RWPE2 (cell line): ENCODE results near the gene TAF15.

Experiments used
- ATAC-seq: fragments of 200-7000 bp; cut with Tn5 transposase; 3 replicates; pipeline ENCODE4 v1.9.1; 2021; ENCODE audit warnings: low read depth
- DNase-seq: peaks from one replicate; pipeline ENCODE4 v3.0.0-alpha.2; 2020; ENCODE audit warnings: low spot score
- H3K27ac ChIP-seq: fragments of 450-650 bp; 2 replicates; pipeline ENCODE4 v1.5.1; 2017; ENCODE audit warnings: mild to moderate bottlenecking; ENCODE audit not compliant: poor library complexity, severe bottlenecking
- H3K27me3 ChIP-seq: fragments of 250-450 bp; sonication (Bioruptor Pico); 2 replicates; pipeline ENCODE4 v1.5.1; 2021; ENCODE audit warnings: mild to moderate bottlenecking, moderate library complexity; ENCODE audit not compliant: insufficient read depth, poor library complexity, severe bottlenecking
- H3K36me3 ChIP-seq: fragments of 250-450 bp; sonication (Bioruptor Pico); 2 replicates; pipeline ENCODE4 v1.5.1; 2020; ENCODE audit warnings: low read depth, mild to moderate bottlenecking, moderate library complexity
- H3K4me1 ChIP-seq: fragments of 250-450 bp; sonication (Bioruptor Pico); 2 replicates; pipeline ENCODE4 v1.5.1; 2021; ENCODE audit warnings: mild to moderate bottlenecking, moderate library complexity; ENCODE audit not compliant: insufficient read depth, poor library complexity, severe bottlenecking
- H3K4me3 ChIP-seq: fragments of 250-450 bp; sonication (Bioruptor Pico); 2 replicates; pipeline ENCODE4 v1.5.1; 2021; ENCODE audit warnings: mild to moderate bottlenecking, moderate library complexity; ENCODE audit not compliant: severe bottlenecking
- H3K9me3 ChIP-seq: fragments of 250-450 bp; sonication (Bioruptor Pico); 2 replicates; pipeline ENCODE4 v1.5.1; 2021; ENCODE audit warnings: mild to moderate bottlenecking, moderate library complexity; ENCODE audit not compliant: severe bottlenecking
- TF ChIP-seq, protein P1 (sequence below): fragments of 450-650 bp; IDR thresholded peaks from one replicate; pipeline ENCODE4 v1.5.1; 2017; ENCODE audit warnings: mild to moderate bottlenecking, moderate library complexity; ENCODE audit not compliant: poor library complexity, severe bottlenecking

Gene TAF15

GRCh38 chr17:35773679-35774425 lies 35.4 kb upstream of the TAF15 start:
- H3K4me3 ChIP-seq, result no peak overlapping the region
- DNase-seq (no peak), ATAC-seq (no peak)
- H3K9me3 ChIP-seq, result no peaks in the 10 kb centered on the region
- no peaks in the 10 kb centered on the region for H3K27me3 ChIP-seq
- peaks cover 15% of the 10 kb centered on the region for H3K36me3 ChIP-seq
- H3K4me1 ChIP-seq, result peaks cover 22% of the 10 kb centered on the region
- H3K27ac ChIP-seq, result no peak overlapping the region
- TF ChIP-seq, protein P1, sequence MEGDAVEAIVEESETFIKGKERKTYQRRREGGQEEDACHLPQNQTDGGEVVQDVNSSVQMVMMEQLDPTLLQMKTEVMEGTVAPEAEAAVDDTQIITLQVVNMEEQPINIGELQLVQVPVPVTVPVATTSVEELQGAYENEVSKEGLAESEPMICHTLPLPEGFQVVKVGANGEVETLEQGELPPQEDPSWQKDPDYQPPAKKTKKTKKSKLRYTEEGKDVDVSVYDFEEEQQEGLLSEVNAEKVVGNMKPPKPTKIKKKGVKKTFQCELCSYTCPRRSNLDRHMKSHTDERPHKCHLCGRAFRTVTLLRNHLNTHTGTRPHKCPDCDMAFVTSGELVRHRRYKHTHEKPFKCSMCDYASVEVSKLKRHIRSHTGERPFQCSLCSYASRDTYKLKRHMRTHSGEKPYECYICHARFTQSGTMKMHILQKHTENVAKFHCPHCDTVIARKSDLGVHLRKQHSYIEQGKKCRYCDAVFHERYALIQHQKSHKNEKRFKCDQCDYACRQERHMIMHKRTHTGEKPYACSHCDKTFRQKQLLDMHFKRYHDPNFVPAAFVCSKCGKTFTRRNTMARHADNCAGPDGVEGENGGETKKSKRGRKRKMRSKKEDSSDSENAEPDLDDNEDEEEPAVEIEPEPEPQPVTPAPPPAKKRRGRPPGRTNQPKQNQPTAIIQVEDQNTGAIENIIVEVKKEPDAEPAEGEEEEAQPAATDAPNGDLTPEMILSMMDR, result no peak

DNA sequence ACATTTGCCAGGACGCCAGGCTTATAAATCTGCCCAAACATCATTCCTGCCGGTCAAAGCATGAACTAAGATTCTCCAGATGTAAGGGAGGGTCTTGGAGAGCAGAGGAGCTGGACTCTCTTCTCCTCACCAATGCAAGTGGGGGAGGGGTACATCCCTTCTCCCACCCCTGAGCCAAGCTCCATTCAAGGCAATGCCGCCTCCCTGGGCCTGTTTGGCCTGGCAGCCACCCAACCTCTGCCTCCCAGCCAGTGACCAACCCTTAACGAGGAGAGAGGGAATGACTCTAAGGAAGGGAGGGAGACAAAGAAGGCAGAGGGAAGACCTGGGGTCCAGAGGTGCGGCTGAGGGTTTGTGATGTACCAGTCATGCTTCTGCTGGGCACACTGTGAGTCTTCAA lies 34.8 kb upstream of the TAF15 start:
- H3K27me3 ChIP-seq, result no peaks in the 10 kb centered on the region
- H3K36me3 ChIP-seq, result peaks cover 15% of the 10 kb centered on the region
- no peak overlapping the region for H3K4me3 ChIP-seq
- H3K9me3 ChIP-seq, result no peaks in the 10 kb centered on the region
- ATAC-seq (peak; percentile 24; the same call in 1 of the 3 replicates), DNase-seq (no peak)
- H3K4me1 ChIP-seq, result peaks cover 28% of the 10 kb centered on the region
- TF ChIP-seq, protein P1, result no peak
- H3K27ac ChIP-seq, result no peak overlapping the region

GRCh38 chr17:35775039-35775438 lies 34.2 kb upstream of the TAF15 start:
- TF ChIP-seq, protein P1, result no peak
- DNase-seq, result no peak
- no peak overlapping the region for H3K27ac ChIP-seq
- peaks cover 15% of the 10 kb centered on the region for H3K36me3 ChIP-seq
- no peaks in the 10 kb centered on the region for H3K9me3 ChIP-seq
- H3K27me3 ChIP-seq, result no peaks in the 10 kb centered on the region
- no peak for ATAC-seq
- H3K4me3 ChIP-seq, result no peak overlapping the region
- peaks cover 28% of the 10 kb centered on the region for H3K4me1 ChIP-seq

DNA sequence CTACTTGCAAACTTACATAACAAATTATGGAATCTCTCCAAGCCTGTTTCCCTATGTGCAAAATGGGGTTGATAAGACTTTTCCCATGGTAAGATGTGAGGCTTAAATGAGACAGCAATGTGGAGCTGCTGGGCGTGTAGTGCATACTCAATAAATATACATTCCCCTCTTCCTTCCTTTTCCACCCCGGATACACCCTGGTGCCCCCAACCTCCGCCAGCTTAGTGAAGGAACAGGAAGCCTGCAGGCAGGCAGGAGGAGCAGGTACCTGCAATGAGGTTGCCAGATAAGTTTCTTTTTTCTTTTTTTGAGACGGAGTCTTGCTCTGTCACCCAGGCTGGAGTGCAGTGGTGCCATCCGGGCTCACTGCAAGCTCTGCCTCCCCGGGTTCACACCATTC lies 33.7 kb upstream of the TAF15 start:
- TF ChIP-seq, protein P1, result no peak
- peaks cover 28% of the 10 kb centered on the region for H3K4me1 ChIP-seq
- peaks cover 20% of the 10 kb centered on the region for H3K36me3 ChIP-seq

GRCh38 chr17:35778641-35779196 lies 30.6 kb upstream of the TAF15 start:
- TF ChIP-seq, protein P1, result no peak
- Histone ChIP-seq H3K9me3 (no peaks in the 10 kb centered on the region), H3K4me3 (no peak overlapping the region), H3K27ac (peak overlapping the region; percentile 85), H3K4me1 (peaks cover 37% of the 10 kb centered on the region), H3K36me3 (peaks cover 23% of the 10 kb centered on the region), H3K27me3 (no peaks in the 10 kb centered on the region)
- no peak for DNase-seq
- ATAC-seq, result peak; percentile 22; the same call in 2 of the 3 replicates

More for the DNA sequence above, 33.7 kb upstream of the TAF15 start:
- DNase-seq (no peak), ATAC-seq (no peak)
- Histone ChIP-seq H3K27me3 (no peaks in the 10 kb centered on the region), H3K27ac (no peak overlapping the region), H3K9me3 (no peaks in the 10 kb centered on the region), H3K4me3 (no peak overlapping the region)
